Measurements from ENCODE around the gene LASP1NB.

Gene LASP1NB

DNA sequence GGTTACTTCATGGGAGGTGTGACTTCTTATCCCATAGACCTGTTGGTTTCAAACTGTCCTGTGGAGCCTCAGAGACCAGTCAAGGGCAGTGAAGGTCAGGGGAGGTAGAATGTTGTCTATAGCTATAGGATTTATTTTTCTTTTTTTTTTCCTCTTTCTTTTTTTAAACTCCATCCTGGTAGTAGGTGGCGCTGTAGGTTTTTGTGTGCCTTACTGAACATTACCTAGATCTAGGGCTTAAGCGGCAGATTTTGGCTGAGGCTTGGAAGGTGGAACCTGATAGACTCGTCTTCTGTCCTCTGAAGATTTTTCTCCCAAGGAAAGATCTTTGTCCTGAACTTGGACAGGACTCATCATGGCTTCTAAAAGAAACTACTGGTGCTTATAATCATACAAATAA, 8.2 kb upstream of the LASP1NB start:
- TF ChIP-seq, protein P1, sequence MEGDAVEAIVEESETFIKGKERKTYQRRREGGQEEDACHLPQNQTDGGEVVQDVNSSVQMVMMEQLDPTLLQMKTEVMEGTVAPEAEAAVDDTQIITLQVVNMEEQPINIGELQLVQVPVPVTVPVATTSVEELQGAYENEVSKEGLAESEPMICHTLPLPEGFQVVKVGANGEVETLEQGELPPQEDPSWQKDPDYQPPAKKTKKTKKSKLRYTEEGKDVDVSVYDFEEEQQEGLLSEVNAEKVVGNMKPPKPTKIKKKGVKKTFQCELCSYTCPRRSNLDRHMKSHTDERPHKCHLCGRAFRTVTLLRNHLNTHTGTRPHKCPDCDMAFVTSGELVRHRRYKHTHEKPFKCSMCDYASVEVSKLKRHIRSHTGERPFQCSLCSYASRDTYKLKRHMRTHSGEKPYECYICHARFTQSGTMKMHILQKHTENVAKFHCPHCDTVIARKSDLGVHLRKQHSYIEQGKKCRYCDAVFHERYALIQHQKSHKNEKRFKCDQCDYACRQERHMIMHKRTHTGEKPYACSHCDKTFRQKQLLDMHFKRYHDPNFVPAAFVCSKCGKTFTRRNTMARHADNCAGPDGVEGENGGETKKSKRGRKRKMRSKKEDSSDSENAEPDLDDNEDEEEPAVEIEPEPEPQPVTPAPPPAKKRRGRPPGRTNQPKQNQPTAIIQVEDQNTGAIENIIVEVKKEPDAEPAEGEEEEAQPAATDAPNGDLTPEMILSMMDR (conservative IDR thresholded peaks at IDR 0.05; ENCODE audit: low read depth, low read length): peak; percentile 41
- H3K4me3 ChIP-seq (ENCODE audit: low read depth, low read length): no peak overlapping the region
- DNase-seq (ENCODE audit: low read depth): no peak

DNA sequence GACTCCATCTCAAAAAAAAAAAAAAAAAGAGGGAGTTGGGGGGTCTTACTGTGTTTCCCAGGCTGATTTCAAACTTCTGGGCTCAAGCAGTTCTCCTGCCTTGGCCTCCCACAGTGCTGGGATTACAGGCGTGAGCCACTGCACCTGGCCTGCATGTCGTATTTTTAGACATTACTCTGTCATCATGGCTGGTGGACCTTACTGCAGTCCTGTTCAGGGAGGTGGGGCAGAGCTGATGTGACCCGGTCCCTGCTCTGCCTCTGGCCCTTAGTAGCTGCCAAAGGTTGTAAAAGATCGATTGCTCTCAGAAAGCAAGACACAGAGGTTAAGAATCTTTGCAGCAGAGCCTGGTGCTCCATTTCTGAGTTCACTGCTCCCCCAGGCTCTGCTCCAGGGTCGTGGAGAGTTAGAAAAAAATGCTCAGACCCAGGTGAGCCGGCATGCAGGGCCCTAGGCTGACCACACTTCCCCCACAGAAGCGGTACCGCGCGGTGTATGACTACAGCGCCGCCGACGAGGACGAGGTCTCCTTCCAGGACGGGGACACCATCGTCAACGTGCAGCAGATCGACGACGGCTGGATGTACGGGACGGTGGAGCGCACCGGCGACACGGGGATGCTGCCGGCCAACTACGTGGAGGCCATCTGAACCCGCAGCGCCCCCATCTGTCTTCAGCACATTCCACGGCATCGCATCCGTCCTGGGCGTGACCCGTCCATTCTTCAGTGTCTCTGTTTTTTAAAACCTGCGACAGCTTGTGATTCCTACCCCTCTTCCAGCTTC, 7.1 kb upstream of the LASP1NB start:
- DNase-seq (ENCODE audit: low read depth): no peak
- H3K4me3 ChIP-seq (ENCODE audit: low read depth, low read length): no peak overlapping the region
- TF ChIP-seq, protein P1 (conservative IDR thresholded peaks at IDR 0.05; ENCODE audit: low read depth, low read length): peak; percentile 16

DNA sequence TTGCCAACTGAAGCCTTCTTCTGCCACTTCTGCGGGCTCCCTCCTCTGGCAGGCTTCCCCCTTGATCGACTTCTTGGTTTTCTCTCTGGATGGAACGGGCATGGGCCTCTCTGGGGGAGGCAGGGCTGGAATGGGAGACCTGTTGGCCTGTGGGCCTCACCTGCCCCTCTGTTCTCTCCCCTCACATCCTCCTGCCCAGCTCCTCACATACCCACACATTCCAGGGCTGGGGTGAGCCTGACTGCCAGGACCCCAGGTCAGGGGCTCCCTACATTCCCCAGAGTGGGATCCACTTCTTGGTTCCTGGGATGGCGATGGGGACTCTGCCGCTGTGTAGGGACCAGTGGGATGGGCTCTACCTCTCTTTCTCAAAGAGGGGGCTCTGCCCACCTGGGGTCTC, 6.5 kb upstream of the LASP1NB start:
- H3K4me3 ChIP-seq (ENCODE audit: low read depth, low read length): no peak overlapping the region
- DNase-seq (ENCODE audit: low read depth): no peak
- TF ChIP-seq, protein P1 (conservative IDR thresholded peaks at IDR 0.05; ENCODE audit: low read depth, low read length): no peak

DNA sequence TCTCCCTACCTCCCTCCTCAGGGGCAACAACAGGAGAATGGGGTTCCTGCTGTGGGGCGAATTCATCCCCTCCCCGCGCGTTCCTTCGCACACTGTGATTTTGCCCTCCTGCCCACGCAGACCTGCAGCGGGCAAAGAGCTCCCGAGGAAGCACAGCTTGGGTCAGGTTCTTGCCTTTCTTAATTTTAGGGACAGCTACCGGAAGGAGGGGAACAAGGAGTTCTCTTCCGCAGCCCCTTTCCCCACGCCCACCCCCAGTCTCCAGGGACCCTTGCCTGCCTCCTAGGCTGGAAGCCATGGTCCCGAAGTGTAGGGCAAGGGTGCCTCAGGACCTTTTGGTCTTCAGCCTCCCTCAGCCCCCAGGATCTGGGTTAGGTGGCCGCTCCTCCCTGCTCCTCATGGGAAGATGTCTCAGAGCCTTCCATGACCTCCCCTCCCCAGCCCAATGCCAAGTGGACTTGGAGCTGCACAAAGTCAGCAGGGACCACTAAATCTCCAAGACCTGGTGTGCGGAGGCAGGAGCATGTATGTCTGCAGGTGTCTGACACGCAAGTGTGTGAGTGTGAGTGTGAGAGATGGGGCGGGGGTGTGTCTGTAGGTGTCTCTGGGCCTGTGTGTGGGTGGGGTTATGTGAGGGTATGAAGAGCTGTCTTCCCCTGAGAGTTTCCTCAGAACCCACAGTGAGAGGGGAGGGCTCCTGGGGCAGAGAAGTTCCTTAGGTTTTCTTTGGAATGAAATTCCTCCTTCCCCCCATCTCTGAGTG, 5.9 kb upstream of the LASP1NB start:
- no peak overlapping the region for H3K4me3 ChIP-seq (ENCODE audit: low read depth, low read length)
- DNase-seq (ENCODE audit: low read depth): no peak

GRCh38 chr17:38920374-38921291, 4.8 kb upstream of the LASP1NB start:
- TF ChIP-seq, protein P1 (conservative IDR thresholded peaks at IDR 0.05; ENCODE audit: low read depth, low read length): no peak
- DNase-seq (ENCODE audit: low read depth): no peak
- H3K4me3 ChIP-seq (ENCODE audit: low read depth, low read length): no peak overlapping the region

More for the DNA sequence above, 5.9 kb upstream of the LASP1NB start:
- TF ChIP-seq, protein P1 (conservative IDR thresholded peaks at IDR 0.05; ENCODE audit: low read depth, low read length): no peak

GRCh38 chr17:38921756-38922411, 3.5 kb upstream of the LASP1NB start:
- TF ChIP-seq, protein P1 (conservative IDR thresholded peaks at IDR 0.05; ENCODE audit: low read depth, low read length): no peak
- no peak for DNase-seq (ENCODE audit: low read depth)
- no peak overlapping the region for H3K4me3 ChIP-seq (ENCODE audit: low read depth, low read length)

Measured in choroid plexus epithelial cell (primary cell).